Activated CD4-positive, alpha-beta T cell treated with anti-CD3 and anti-CD28 coated beads, Interleukin-2, amount 10 ng/mL, durations not matched to agents 24 days and 14 days (primary cell): Measurements from ENCODE around the gene ORMDL1. TPM values are rescaled to one million over a fixed set of nuclear protein-coding genes. Genes with fewer than 3 reads are reported as not detected.
"Not testable (repeated sequence)": the region's sequence is repeated elsewhere in the genome, so short reads cannot be mapped to it uniquely, and the experiment has no call there.

ENCODE experiments used
- DNase-seq: peaks from one replicate; pipeline ENCODE4 v3.0.0; 2022
- H3K27ac Mint-ChIP-seq: one replicate; pipeline ENCODE4 v1.8.0; 2022; ENCODE audit warnings: mild to moderate bottlenecking, mixed read lengths
- H3K27me3 Mint-ChIP-seq: one replicate; pipeline ENCODE4 v1.8.0; 2022; ENCODE audit warnings: mixed read lengths
- H3K36me3 Mint-ChIP-seq: one replicate; pipeline ENCODE4 v1.8.0; 2022; ENCODE audit warnings: low read depth, mild to moderate bottlenecking, mixed read lengths
- H3K4me1 Mint-ChIP-seq: one replicate; pipeline ENCODE4 v1.8.0; 2021; ENCODE audit warnings: mixed read lengths
- H3K4me3 Mint-ChIP-seq: one replicate; pipeline ENCODE4 v1.8.0; 2022; ENCODE audit warnings: mild to moderate bottlenecking, moderate library complexity, mixed read lengths
- H3K9me3 Mint-ChIP-seq: one replicate; pipeline ENCODE4 v1.8.0; 2021; ENCODE audit warnings: mixed read lengths
- intact Hi-C: fragments of 100-400 bp; cut with micrococcal nuclease; formaldehyde crosslinking; loops from one replicate; pipeline ENCODE4 v1.15.1; 2023
- total RNA-seq: library from RNA; stranded (reverse); gene quantifications from 2 replicates; pipeline ENCODE4 v1.2.3, GENCODE V29; 2022

ORMDL1 gene
- total RNA-seq, 1 donor from 2014 or later, result 74.5 TPM

GRCh38 chr2:189798312-189799029 is 14.3 kb upstream of the ORMDL1 start:
- peaks cover 5% of the 10 kb centered on the region for H3K4me1 Mint-ChIP-seq
- no peak overlapping the region for H3K27ac Mint-ChIP-seq
- DNase-seq, result no peak
- H3K4me3 Mint-ChIP-seq, result no peak overlapping the region
- no peaks in the 10 kb centered on the region for H3K27me3 Mint-ChIP-seq
- no peaks in the 10 kb centered on the region for H3K9me3 Mint-ChIP-seq
- intact Hi-C loops, result loop anchor here (2.0 kb wide), 1 partner anchor 272 kb away; no protein-coding TSS in a partner anchor
- H3K36me3 Mint-ChIP-seq, result peaks cover 27% of the 10 kb centered on the region

- peaks cover 31% of the 10 kb centered on the region for H3K36me3 Mint-ChIP-seq
- no peaks in the 10 kb centered on the region for H3K9me3 Mint-ChIP-seq
- peaks cover 5% of the 10 kb centered on the region for H3K4me1 Mint-ChIP-seq
- no peaks in the 10 kb centered on the region for H3K27me3 Mint-ChIP-seq
- intact Hi-C loops, result loop anchor here (2.0 kb wide), 1 partner anchor 273 kb away; no protein-coding TSS in a partner anchor
- no peak for DNase-seq
- no peak overlapping the region for H3K4me3 Mint-ChIP-seq
- no peak overlapping the region for H3K27ac Mint-ChIP-seq
These were observed 13.8 kb upstream of the ORMDL1 start for GRCh38 chr2:189797902-189798301.

- Mint-ChIP-seq H3K27ac (no peak overlapping the region), H3K36me3 (peaks cover 31% of the 10 kb centered on the region), H3K27me3 (no peaks in the 10 kb centered on the region), H3K4me3 (no peak overlapping the region), H3K9me3 (no peaks in the 10 kb centered on the region), H3K4me1 (peaks cover 9% of the 10 kb centered on the region)
- intact Hi-C loops, result no loop called here
- DNase-seq, result no peak
These were observed 10.2 kb upstream of the ORMDL1 start for GRCh38 chr2:189794310-189794709.

GRCh38 chr2:189791338-189792042 is 7.4 kb upstream of the ORMDL1 start:
- H3K4me3 Mint-ChIP-seq, result no peak overlapping the region
- no peaks in the 10 kb centered on the region for H3K27me3 Mint-ChIP-seq
- H3K9me3 Mint-ChIP-seq, result no peaks in the 10 kb centered on the region
- H3K4me1 Mint-ChIP-seq, result peaks cover 15% of the 10 kb centered on the region
- DNase-seq, result no peak
- peaks cover 34% of the 10 kb centered on the region for H3K36me3 Mint-ChIP-seq
- intact Hi-C loops, result no loop called here
- peak overlapping the region; percentile 48 for H3K27ac Mint-ChIP-seq

GRCh38 chr2:189783451-189783926 is 650 bp downstream of the ORMDL1 start:
- intact Hi-C loops, result loop anchor here (10.0 kb wide), 3 partner anchors 751 to 1231 kb away; partner anchors contain the start of genes GLS, NEMP2 and STAT1
- H3K36me3 Mint-ChIP-seq, result peaks cover 55% of the 10 kb centered on the region
- H3K4me3 Mint-ChIP-seq, result peak overlapping the region; percentile 86
- DNase-seq, result peak; percentile 73
- peaks cover 37% of the 10 kb centered on the region for H3K4me1 Mint-ChIP-seq
- no peaks in the 10 kb centered on the region for H3K27me3 Mint-ChIP-seq
- peaks cover 4% of the 10 kb centered on the region for H3K9me3 Mint-ChIP-seq
- H3K27ac Mint-ChIP-seq, result peak overlapping the region; percentile 86

GRCh38 chr2:189782221-189782671 is 1.9 kb downstream of the ORMDL1 start:
- peaks cover 58% of the 10 kb centered on the region for H3K36me3 Mint-ChIP-seq
- no peak for DNase-seq
- H3K4me3 Mint-ChIP-seq, result peak overlapping the region; percentile 86
- peaks cover 4% of the 10 kb centered on the region for H3K9me3 Mint-ChIP-seq
- no peaks in the 10 kb centered on the region for H3K27me3 Mint-ChIP-seq
- intact Hi-C loops, result loop anchor here (10.0 kb wide), 3 partner anchors 753 to 1233 kb away; partner anchors contain the start of genes GLS, NEMP2 and STAT1
- H3K4me1 Mint-ChIP-seq, result peaks cover 35% of the 10 kb centered on the region
- peak overlapping the region; percentile 70 for H3K27ac Mint-ChIP-seq

- Mint-ChIP-seq H3K27ac (no peak overlapping the region), H3K4me3 (no peak overlapping the region), H3K27me3 (no peaks in the 10 kb centered on the region), H3K36me3 (peaks cover 45% of the 10 kb centered on the region), H3K9me3 (no peaks in the 10 kb centered on the region), H3K4me1 (peaks cover 2% of the 10 kb centered on the region)
- no peak for DNase-seq
- intact Hi-C loops, result no loop called here
These were observed 11.9 kb downstream of the ORMDL1 start for GRCh38 chr2:189772212-189772611.

GRCh38 chr2:189770590-189771322 is 13.4 kb downstream of the ORMDL1 start:
- Mint-ChIP-seq H3K27ac (no peak overlapping the region), H3K4me3 (no peak overlapping the region), H3K4me1 (no peaks in the 10 kb centered on the region), H3K9me3 (no peaks in the 10 kb centered on the region), H3K36me3 (peaks cover 50% of the 10 kb centered on the region), H3K27me3 (no peaks in the 10 kb centered on the region)
- intact Hi-C loops, result no loop called here
- DNase-seq, result no peak

GRCh38 chr2:189763908-189764661 is 20.1 kb downstream of the ORMDL1 start:
- no peak overlapping the region for H3K4me3 Mint-ChIP-seq
- no peak for DNase-seq
- intact Hi-C loops, result loop anchor here (5.0 to 10.0 kb wide), 2 partner anchors 182 to 1911 kb away; partner anchors contain the start of genes NABP1 and SLC40A1
- H3K36me3 Mint-ChIP-seq, result peaks cover 19% of the 10 kb centered on the region
- H3K27me3 Mint-ChIP-seq, result no peaks in the 10 kb centered on the region
- no peaks in the 10 kb centered on the region for H3K9me3 Mint-ChIP-seq
- peaks cover 12% of the 10 kb centered on the region for H3K4me1 Mint-ChIP-seq
- peak overlapping the region; percentile 45 for H3K27ac Mint-ChIP-seq

- H3K27ac Mint-ChIP-seq, result peak within 1 kb of the TSS; percentile 98
- no peaks in the 10 kb centered on the region for H3K27me3 Mint-ChIP-seq
- H3K9me3 Mint-ChIP-seq, result no peaks in the 10 kb centered on the region
- H3K4me3 Mint-ChIP-seq, result peak within 1 kb of the TSS; percentile 97
- DNase-seq, result peak; percentile 97
- peaks cover 14% of the 10 kb centered on the region for H3K36me3 Mint-ChIP-seq
- peaks cover 12% of the 10 kb centered on the region for H3K4me1 Mint-ChIP-seq
- intact Hi-C loops, result loop anchor here (1.0 to 10.0 kb wide), 6 partner anchors 11 to 1912 kb away; partner anchors contain the start of genes ASNSD1, NABP1, ORMDL1 and PMS1
These were observed 21.4 kb downstream of the ORMDL1 start, which contains the start of gene OSGEPL1 for GRCh38 chr2:189762551-189763298. Gene OSGEPL1 (minus strand): TSS chr2:189762792. CDS start chr2:189761640, 1,152 bp downstream.

- Mint-ChIP-seq H3K4me3 (peak overlapping the region; percentile 97), H3K9me3 (no peaks in the 10 kb centered on the region), H3K4me1 (peaks cover 12% of the 10 kb centered on the region), H3K27ac (peak overlapping the region; percentile 98), H3K27me3 (no peaks in the 10 kb centered on the region), H3K36me3 (peaks cover 14% of the 10 kb centered on the region)
- DNase-seq, result no peak
- intact Hi-C loops, result loop anchor here (1.0 to 10.0 kb wide), 6 partner anchors 11 to 1913 kb away; partner anchors contain the start of genes ASNSD1, NABP1, ORMDL1 and PMS1
These were observed 21.9 kb downstream of the ORMDL1 start for GRCh38 chr2:189762229-189762550.

GRCh38 chr2:189760154-189760553 is 24.0 kb downstream of the ORMDL1 start:
- H3K4me3 Mint-ChIP-seq, H3K27ac Mint-ChIP-seq, DNase-seq, H3K36me3 Mint-ChIP-seq, H3K27me3 Mint-ChIP-seq, H3K9me3 Mint-ChIP-seq: not testable (repeated sequence)
- intact Hi-C loops, result loop anchor here (5.0 to 10.0 kb wide), 2 partner anchors 178 to 1915 kb away; partner anchors contain the start of genes NABP1 and SLC40A1
- peaks cover 12% of the 10 kb centered on the region for H3K4me1 Mint-ChIP-seq
